ENCODE data around the gene WDR4.
"Not testable (repeated sequence)": the region's sequence is repeated elsewhere in the genome, so short reads cannot be mapped to it uniquely, and the experiment has no call there.

WDR4 gene

DNA sequence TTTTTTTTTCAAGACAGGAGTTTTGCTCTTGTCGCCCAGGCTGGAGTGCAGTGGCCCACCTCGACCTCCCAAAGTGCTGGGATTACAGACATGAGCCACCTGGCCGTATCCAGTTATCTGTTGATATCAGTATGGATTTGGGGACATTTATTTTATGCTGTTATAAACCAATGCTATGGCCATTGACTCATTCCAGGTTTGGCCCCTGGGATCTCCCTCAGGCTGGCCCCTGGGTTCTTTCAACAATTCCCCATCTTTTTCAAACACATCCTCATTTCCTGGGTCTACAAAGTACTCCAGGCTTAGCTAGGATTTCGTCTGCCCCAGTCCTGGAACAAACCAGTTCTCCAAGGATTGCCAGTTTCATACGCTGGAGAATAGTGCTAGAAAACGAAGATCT lies 44.1 kb downstream of the WDR4 start:
- no peak for TF ChIP-seq Cebpa-rat (IDR thresholded peaks at IDR 0.05)
- Histone ChIP-seq H3K4me2 (no peak overlapping the region), H3K27me3 (no peaks in the 10 kb centered on the region), H3K4me3 (no peak overlapping the region), H3K9me3 (no peaks in the 10 kb centered on the region), H4K20me1 (peaks cover 78% of the 10 kb centered on the region), H3K27ac (no peak overlapping the region), H3K4me1 (peaks cover 60% of the 10 kb centered on the region), H3K9ac (no peak overlapping the region), H3K36me3 (peaks cover 6% of the 10 kb centered on the region; the same call in 1 of the 2 replicates)

DNA sequence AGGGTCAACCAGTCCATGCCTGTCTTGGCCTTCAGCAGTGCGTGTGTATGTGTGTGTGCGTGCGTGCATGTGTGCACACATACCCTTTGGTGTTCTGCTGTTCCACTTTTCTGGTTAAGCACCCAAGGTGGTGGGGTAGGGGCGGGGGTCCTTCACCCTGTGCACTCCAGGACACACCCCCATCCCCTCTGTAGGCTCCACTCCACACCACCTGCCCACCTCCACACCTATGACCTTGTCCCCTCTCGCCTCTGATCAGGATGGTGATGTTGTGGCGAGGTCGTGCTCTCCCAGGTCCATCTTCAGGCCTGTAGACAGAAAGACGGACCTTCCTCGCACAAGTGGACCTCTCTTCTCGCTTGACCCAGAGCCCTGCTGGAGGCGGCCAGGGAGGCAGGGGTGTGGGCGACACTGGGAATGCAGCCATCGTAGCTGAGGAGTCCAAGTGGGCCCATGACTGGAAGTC lies 44.6 kb downstream of the WDR4 start:
- Histone ChIP-seq H3K9me3 (no peaks in the 10 kb centered on the region), H3K36me3 (0 out of 2 replicates have a peak, but pooled peaks cover 4% of the 10 kb centered on the region), H3K4me3 (no peak overlapping the region), H3K4me2 (no peak overlapping the region), H3K27me3 (no peaks in the 10 kb centered on the region), H3K4me1 (peaks cover 59% of the 10 kb centered on the region), H4K20me1 (peaks cover 73% of the 10 kb centered on the region), H3K27ac (no peak overlapping the region), H3K9ac (no peak overlapping the region)
- no peak for TF ChIP-seq Cebpa-rat (IDR thresholded peaks at IDR 0.05)

GRCh38 chr21:42833859-42834725 lies 45.2 kb downstream of the WDR4 start:
- Histone ChIP-seq H3K9ac (no peak overlapping the region), H3K4me1 (peaks cover 52% of the 10 kb centered on the region)

DNA sequence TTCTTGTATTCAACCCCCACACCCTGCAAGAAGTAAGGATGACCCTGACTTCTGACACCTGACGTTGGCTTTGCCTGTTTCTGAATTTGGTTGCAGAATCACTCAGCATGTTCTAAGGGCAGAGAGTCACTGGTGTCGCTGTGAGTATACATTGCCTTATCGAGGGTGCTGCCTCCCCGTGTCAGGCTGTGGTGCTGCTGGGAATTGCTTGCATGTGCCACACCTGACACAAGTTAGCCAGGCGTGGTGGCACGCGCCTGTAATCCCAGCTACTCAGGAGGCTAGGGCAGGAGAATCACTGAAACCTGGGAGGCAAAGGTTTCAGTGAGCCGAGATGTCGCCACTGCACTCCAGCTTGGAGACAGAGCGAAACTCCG lies 45.9 kb downstream of the WDR4 start:
- Histone ChIP-seq H3K9me3 (peaks cover 7% of the 10 kb centered on the region; the same call in 1 of the 2 replicates), H3K36me3 (0 out of 2 replicates have a peak, but pooled peaks cover 4% of the 10 kb centered on the region), H4K20me1 (peaks cover 60% of the 10 kb centered on the region), H3K4me1 (peaks cover 46% of the 10 kb centered on the region), H3K27ac (no peak overlapping the region), H3K9ac (no peak overlapping the region), H3K4me3 (no peak overlapping the region), H3K27me3 (no peaks in the 10 kb centered on the region), H3K4me2 (peak overlapping the region; percentile 74)
- TF ChIP-seq Cebpa-rat (IDR thresholded peaks at IDR 0.05) = no peak

More at GRCh38 chr21:42833859-42834725, 45.2 kb downstream of the WDR4 start:
- Histone ChIP-seq H3K4me2 (peak overlapping the region; percentile 74; the same call in 1 of the 2 replicates), H3K27me3 (no peaks in the 10 kb centered on the region), H3K27ac (no peak overlapping the region), H4K20me1 (peaks cover 67% of the 10 kb centered on the region), H3K4me3 (no peak overlapping the region), H3K9me3 (peaks cover 6% of the 10 kb centered on the region; the same call in 1 of the 2 replicates), H3K36me3 (0 out of 2 replicates have a peak, but pooled peaks cover 4% of the 10 kb centered on the region)
- TF ChIP-seq Cebpa-rat (IDR thresholded peaks at IDR 0.05) = no peak

- H3K36me3 ChIP-seq, H3K9me3 ChIP-seq, H3K27ac ChIP-seq, H3K27me3 ChIP-seq, H3K4me3 ChIP-seq: not testable (repeated sequence)
- peaks cover 42% of the 10 kb centered on the region for H3K4me1 ChIP-seq
- peaks cover 49% of the 10 kb centered on the region for H4K20me1 ChIP-seq
- H3K4me2 ChIP-seq = peak overlapping the region; percentile 74
- 0 out of 2 replicates have a peak overlapping the region, but pooled peaks have one; percentile 7 for H3K9ac ChIP-seq
Observed at GRCh38 chr21:42832321-42832630, 47.1 kb downstream of the WDR4 start.

GRCh38 chr21:42830456-42831455 lies 48.6 kb downstream of the WDR4 start:
- no peak overlapping the region for H3K4me3 ChIP-seq
- H3K9me3 ChIP-seq = peaks cover 7% of the 10 kb centered on the region; the same call in 1 of the 2 replicates
- H3K27me3 ChIP-seq = no peaks in the 10 kb centered on the region
- no peak overlapping the region for H3K27ac ChIP-seq
- TF ChIP-seq Cebpa-rat (IDR thresholded peaks at IDR 0.05) = no peak
- peaks cover 33% of the 10 kb centered on the region for H4K20me1 ChIP-seq
- 0 out of 2 replicates have a peak, but pooled peaks cover 4% of the 10 kb centered on the region for H3K36me3 ChIP-seq
- peaks cover 42% of the 10 kb centered on the region for H3K4me1 ChIP-seq
- peak overlapping the region; percentile 42 for H3K4me2 ChIP-seq
- H3K9ac ChIP-seq = no peak overlapping the region

GRCh38 chr21:42829954-42830353 lies 49.4 kb downstream of the WDR4 start:
- no peak for TF ChIP-seq Cebpa-rat (IDR thresholded peaks at IDR 0.05)
- peaks cover 42% of the 10 kb centered on the region for H3K4me1 ChIP-seq
- H3K4me2 ChIP-seq = peak overlapping the region; percentile 42; the same call in 1 of the 2 replicates
- peaks cover 7% of the 10 kb centered on the region; the same call in 1 of the 2 replicates for H3K9me3 ChIP-seq
- no peak overlapping the region for H3K4me3 ChIP-seq
- no peak overlapping the region for H3K9ac ChIP-seq
- H4K20me1 ChIP-seq = peaks cover 25% of the 10 kb centered on the region
- H3K27me3 ChIP-seq = no peaks in the 10 kb centered on the region
- H3K27ac ChIP-seq = no peak overlapping the region
- H3K36me3 ChIP-seq = no peaks in the 10 kb centered on the region

DNA sequence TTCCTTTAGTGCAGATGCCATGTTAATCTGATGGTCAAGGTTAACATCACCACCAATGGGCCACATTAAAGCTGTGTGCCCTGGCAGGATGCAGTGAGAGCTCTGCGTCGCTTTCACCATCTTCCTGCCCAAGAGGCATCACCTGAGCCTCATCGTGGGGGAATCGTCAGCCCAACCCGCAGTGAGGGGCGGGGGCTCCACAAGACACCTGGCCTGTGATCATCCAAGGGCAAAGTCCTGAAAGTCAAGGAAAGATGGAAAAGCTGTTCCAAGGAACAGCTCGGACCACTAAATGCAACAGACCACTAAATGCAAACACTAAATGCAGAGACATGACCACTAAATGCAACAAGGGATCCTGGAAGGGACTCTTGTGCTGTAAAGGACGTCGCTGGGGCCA lies 49.9 kb downstream of the WDR4 start:
- H3K9ac ChIP-seq = no peak overlapping the region
- no peak overlapping the region for H3K4me3 ChIP-seq
- H3K27me3 ChIP-seq = no peaks in the 10 kb centered on the region
- H3K27ac ChIP-seq = no peak overlapping the region
- TF ChIP-seq Cebpa-rat (IDR thresholded peaks at IDR 0.05) = no peak
- peaks cover 42% of the 10 kb centered on the region for H3K4me1 ChIP-seq
- H3K4me2 ChIP-seq = no peak overlapping the region
- H3K36me3 ChIP-seq = no peaks in the 10 kb centered on the region
- peaks cover 21% of the 10 kb centered on the region for H4K20me1 ChIP-seq
- H3K9me3 ChIP-seq = peaks cover 7% of the 10 kb centered on the region; the same call in 1 of the 2 replicates

DNA sequence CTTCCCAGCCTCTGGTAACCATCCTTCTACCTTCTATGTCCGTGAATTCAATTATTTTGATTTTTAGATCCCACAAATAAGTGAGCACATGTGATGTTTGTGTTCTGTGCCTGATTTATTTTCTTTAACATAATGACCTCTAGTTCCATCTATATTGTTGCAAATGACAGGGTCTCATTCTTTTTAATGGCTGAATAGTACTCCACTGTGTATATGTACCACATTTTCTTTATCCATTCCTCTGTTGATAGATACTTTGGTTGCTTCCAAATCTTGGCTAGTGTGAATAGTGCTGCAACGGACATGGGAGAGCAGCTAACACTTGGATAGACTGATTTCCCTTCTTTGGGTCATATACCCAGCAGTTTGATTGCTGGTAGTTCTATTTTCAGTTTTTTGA lies 51.8 kb downstream of the WDR4 start:
- no peak for TF ChIP-seq Cebpa-rat (IDR thresholded peaks at IDR 0.05)
- peaks cover 31% of the 10 kb centered on the region for H3K4me1 ChIP-seq
- H3K9me3 ChIP-seq = peaks cover 7% of the 10 kb centered on the region; the same call in 1 of the 2 replicates
- H3K4me3 ChIP-seq = no peak overlapping the region
- no peaks in the 10 kb centered on the region for H3K27me3 ChIP-seq
- H4K20me1 ChIP-seq = peaks cover 2% of the 10 kb centered on the region
- H3K4me2 ChIP-seq = no peak overlapping the region
- H3K9ac ChIP-seq = no peak overlapping the region
- H3K36me3 ChIP-seq = no peaks in the 10 kb centered on the region
- no peak overlapping the region for H3K27ac ChIP-seq
